CD14-positive monocyte (primary cell): ENCODE measurements around the gene ANTXR1. TPM values are rescaled to one million over a fixed set of nuclear protein-coding genes. Genes with fewer than 3 reads are reported as not detected.
A peak's percentile ranks its signal among the peaks of the same experiment; 100 is the strongest.

Source experiments
- DNase-seq, 3 donors: peaks; one replicate each; pipeline ENCODE4 v3.0.0-alpha.2; 2011 to 2022
- H2AFZ ChIP-seq: 2 replicates; pipeline ENCODE4 v1.6.0; 2012; ENCODE audit warnings: mild to moderate bottlenecking, low read depth, low read length, inconsistent platforms; ENCODE audit not compliant: insufficient read depth, poor library complexity, severe bottlenecking
- H3K27ac ChIP-seq, 2 donors: 1 replicate in 1 of 2; 2 replicates in 1 of 2; pipeline ENCODE4 v1.5.1; 2012 to 2013; ENCODE audit warnings: low read length in 2 of 2, control low read depth in 1 of 2, inconsistent platforms in 1 of 2, low read depth in 1 of 2, mild to moderate bottlenecking in 1 of 2
- H3K27me3 ChIP-seq, 2 donors: one replicate each; pipeline versions ENCODE4 v1.6.0 to v1.6.1; 2011 to 2013; ENCODE audit warnings: low read length in 2 of 2; ENCODE audit not compliant: control insufficient read depth in 2 of 2, insufficient read depth in 2 of 2
- H3K36me3 ChIP-seq, 2 donors: replicated peaks in 1 of 2; 1 replicate in 1 of 2; 2 replicates in 1 of 2; pipeline versions ENCODE4 v1.5.1 to v1.6.1; 2012 to 2013; ENCODE audit warnings: low read length in 2 of 2, control low read depth in 1 of 2, inconsistent platforms in 1 of 2, mild to moderate bottlenecking in 1 of 2; ENCODE audit not compliant: insufficient read depth in 2 of 2, control insufficient read depth in 1 of 2
- H3K4me1 ChIP-seq, 2 donors: 1 replicate in 1 of 2; 2 replicates in 1 of 2; pipeline versions ENCODE4 v1.5.1 to v1.6.1; 2012 to 2013; ENCODE audit warnings: low read length in 2 of 2, control low read depth in 1 of 2, inconsistent platforms in 1 of 2, mild to moderate bottlenecking in 1 of 2, moderate library complexity in 1 of 2; ENCODE audit not compliant: insufficient read depth in 2 of 2, control insufficient read depth in 1 of 2
- H3K4me2 ChIP-seq: replicated peaks from 2 replicates; pipeline ENCODE3; 2012; ENCODE audit warnings: low read length, moderate library complexity, mild to moderate bottlenecking; ENCODE audit not compliant: poor library complexity, severe bottlenecking; ENCODE audit errors: extremely low read depth
- H3K4me3 ChIP-seq, 3 experiments: fragments of 200-600 bp in 1 of 3; sonication (generic) in 1 of 3; replicated peaks in 1 of 3; 1 replicate in 2 of 3; 2 replicates in 1 of 3; pipeline ENCODE4 v1.5.1; 2011 to 2013; ENCODE audit warnings: low read length in 3 of 3, mild to moderate bottlenecking in 3 of 3, control low read depth in 2 of 3, low read depth in 2 of 3, inconsistent platforms in 1 of 3, moderate library complexity in 1 of 3
- H3K79me2 ChIP-seq: 2 replicates; pipeline ENCODE4 v1.6.0; 2012; ENCODE audit warnings: mild to moderate bottlenecking, control low read depth, inconsistent platforms, low read length, moderate library complexity; ENCODE audit not compliant: insufficient read depth
- H3K9ac ChIP-seq: 2 replicates; pipeline ENCODE4 v1.6.0; 2017; ENCODE audit warnings: low read length, mild to moderate bottlenecking; ENCODE audit not compliant: insufficient read depth, poor library complexity, severe bottlenecking
- H3K9me3 ChIP-seq, 2 donors: replicated peaks in 1 of 2; 1 replicate in 1 of 2; 2 replicates in 1 of 2; pipeline versions ENCODE4 v1.5.1 to v1.6.1; 2012 to 2013; ENCODE audit warnings: low read length in 2 of 2, control low read depth in 1 of 2; ENCODE audit not compliant: control insufficient read depth in 1 of 2, insufficient read depth in 1 of 2
- H4K20me1 ChIP-seq: 2 replicates; pipeline ENCODE4 v1.6.0; 2012; ENCODE audit warnings: mild to moderate bottlenecking, low read length, control low read depth, moderate library complexity; ENCODE audit not compliant: insufficient read depth
- H3K27ac Mint-ChIP-seq, 7 donors: one replicate each; pipeline ENCODE4 v1.8.0; 2020; ENCODE audit warnings: mild to moderate bottlenecking in 7 of 7, mixed read lengths in 7 of 7, moderate library complexity in 6 of 7, inconsistent platforms in 2 of 7
- H3K27me3 Mint-ChIP-seq, 3 donors: one replicate each; pipeline ENCODE4 v1.8.0; 2021 to 2022; ENCODE audit warnings: low read depth in 3 of 3, mild to moderate bottlenecking in 3 of 3, mixed read lengths in 3 of 3, moderate library complexity in 3 of 3, inconsistent platforms in 1 of 3
- H3K36me3 Mint-ChIP-seq, 2 donors: one replicate each; pipeline ENCODE4 v1.8.0; 2020; ENCODE audit warnings: mixed read lengths in 2 of 2, inconsistent platforms in 1 of 2, mild to moderate bottlenecking in 1 of 2
- H3K4me1 Mint-ChIP-seq: one replicate; pipeline ENCODE4 v1.8.0; 2020; ENCODE audit warnings: mild to moderate bottlenecking, mixed read lengths
- H3K4me3 Mint-ChIP-seq, 2 donors: one replicate each; pipeline ENCODE4 v1.8.0; 2020; ENCODE audit warnings: mild to moderate bottlenecking in 2 of 2, mixed read lengths in 2 of 2, moderate library complexity in 1 of 2
- H3K9me3 Mint-ChIP-seq, 7 donors: one replicate each; pipeline ENCODE4 v1.8.0; 2020 to 2022; ENCODE audit warnings: mixed read lengths in 7 of 7, mild to moderate bottlenecking in 6 of 7, moderate library complexity in 6 of 7, inconsistent platforms in 2 of 7
- whole genome bisulfite sequencing: methylation state at CpG from one replicate; pipeline ENCODE4 v1.1.5; 2013; ENCODE audit warnings: missing lambda C conversion rate; ENCODE audit not compliant: insufficient coverage; 5-methylcytosine and 5-hydroxymethylcytosine counted together
- intact Hi-C, 2 donors: fragments of 100-400 bp; cut with micrococcal nuclease; formaldehyde crosslinking; loops; one replicate each; pipeline versions ENCODE4 v1.15.0 to v1.15.1; 2023
- polyA plus RNA-seq, 3 donors: library from polyadenylated mRNA; depleted of rRNA in 1 of 3; unstranded in 2 of 3; stranded (reverse) in 1 of 3; fragments of 300-500 nt in 2 of 3; fragments of >200 nt in 1 of 3; fragmentation: Illumina TruSeq in 2 of 3; gene quantifications; 1 replicate in 2 of 3; 2 replicates in 1 of 3; pipeline ENCODE4 v1.2.3, GENCODE V29; 2012 to 2021
- TF ChIP-seq, protein P1 (sequence below): fragments of 200-600 bp; IDR thresholded peaks from one replicate; pipeline ENCODE4 v1.8.0; 2022; ENCODE audit warnings: antibody characterized with exemption, mild to moderate bottlenecking

Gene ANTXR1
- polyA plus RNA-seq, 3 donors: not detected

DNA sequence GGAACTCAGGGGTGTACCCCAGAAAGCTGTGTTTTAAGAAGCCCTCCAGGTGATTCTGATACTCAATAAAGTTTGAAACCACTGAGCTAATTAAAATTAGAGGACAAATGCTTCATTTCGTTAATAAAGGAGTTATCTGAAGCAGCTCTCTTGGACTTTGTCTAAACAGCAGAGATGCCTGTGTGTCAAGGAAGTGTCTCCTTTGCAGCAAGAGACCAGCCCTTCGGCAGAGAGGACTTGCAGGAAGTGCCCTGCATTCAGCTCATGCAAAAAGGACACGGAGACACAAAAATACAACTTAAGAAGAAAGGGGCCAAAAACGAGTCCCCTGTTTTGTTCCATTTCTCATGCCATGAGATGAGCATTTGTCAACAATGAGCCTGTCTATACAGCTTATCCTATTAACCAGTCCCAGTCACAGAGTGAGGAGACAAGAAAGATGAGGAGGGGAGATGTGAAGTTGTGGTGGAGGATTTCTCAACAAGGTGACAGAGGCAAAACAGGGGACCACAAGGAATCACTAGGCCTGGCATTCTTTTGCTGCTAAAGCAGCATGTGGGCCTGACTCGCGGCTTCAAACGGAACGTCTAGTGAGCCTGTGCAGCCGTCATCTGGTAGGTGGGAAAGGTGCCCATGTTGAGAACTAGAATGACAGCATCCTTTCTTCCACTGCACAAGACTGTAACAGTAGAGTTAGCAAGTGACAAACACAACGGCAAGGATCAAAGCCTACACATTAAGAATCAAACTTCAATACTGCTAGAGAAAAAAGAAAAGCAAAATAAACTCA, 152.3 kb downstream of the ANTXR1 start:
- H3K27me3 Mint-ChIP-seq: peaks cover 0 to 6% (median 0%) of the 10 kb centered on the region in 3 donors
- peak overlapping the region; percentile 24 for H3K4me2 ChIP-seq
- H3K36me3 ChIP-seq: no peaks in the 10 kb centered on the region
- WGBS: 5% methylated on average over 4 of the region's 10 CpGs
- H2AFZ ChIP-seq: peak overlapping the region; percentile 61
- H3K4me3 ChIP-seq: peak overlapping the region in 1 of 3 experiments; percentile 33
- H4K20me1 ChIP-seq: no peaks in the 10 kb centered on the region
- H3K4me3 Mint-ChIP-seq: peak overlapping the region; percentile 24 to 67
- peak; percentile 17 to 42 (median 21) for DNase-seq
- peaks cover 0 to 4% of the 10 kb centered on the region in 2 donors for H3K36me3 Mint-ChIP-seq
- H3K9me3 ChIP-seq: no peaks in the 10 kb centered on the region
- peaks cover 63% of the 10 kb centered on the region for H3K4me1 Mint-ChIP-seq
- peak overlapping the region in 1 of 2 donors; percentile 63 for H3K27ac ChIP-seq
- H3K9me3 Mint-ChIP-seq: peaks cover 0 to 2% (median 0%) of the 10 kb centered on the region in 7 donors
- peak overlapping the region; percentile 41 to 90 (median 68) for H3K27ac Mint-ChIP-seq
- no peak overlapping the region for H3K9ac ChIP-seq
- intact Hi-C loops: no loop called here
- TF ChIP-seq, protein P1, sequence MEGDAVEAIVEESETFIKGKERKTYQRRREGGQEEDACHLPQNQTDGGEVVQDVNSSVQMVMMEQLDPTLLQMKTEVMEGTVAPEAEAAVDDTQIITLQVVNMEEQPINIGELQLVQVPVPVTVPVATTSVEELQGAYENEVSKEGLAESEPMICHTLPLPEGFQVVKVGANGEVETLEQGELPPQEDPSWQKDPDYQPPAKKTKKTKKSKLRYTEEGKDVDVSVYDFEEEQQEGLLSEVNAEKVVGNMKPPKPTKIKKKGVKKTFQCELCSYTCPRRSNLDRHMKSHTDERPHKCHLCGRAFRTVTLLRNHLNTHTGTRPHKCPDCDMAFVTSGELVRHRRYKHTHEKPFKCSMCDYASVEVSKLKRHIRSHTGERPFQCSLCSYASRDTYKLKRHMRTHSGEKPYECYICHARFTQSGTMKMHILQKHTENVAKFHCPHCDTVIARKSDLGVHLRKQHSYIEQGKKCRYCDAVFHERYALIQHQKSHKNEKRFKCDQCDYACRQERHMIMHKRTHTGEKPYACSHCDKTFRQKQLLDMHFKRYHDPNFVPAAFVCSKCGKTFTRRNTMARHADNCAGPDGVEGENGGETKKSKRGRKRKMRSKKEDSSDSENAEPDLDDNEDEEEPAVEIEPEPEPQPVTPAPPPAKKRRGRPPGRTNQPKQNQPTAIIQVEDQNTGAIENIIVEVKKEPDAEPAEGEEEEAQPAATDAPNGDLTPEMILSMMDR: no peak
- no peaks in the 10 kb centered on the region for H3K27me3 ChIP-seq
- no peaks in the 10 kb centered on the region for H3K79me2 ChIP-seq
- H3K4me1 ChIP-seq: peaks cover 55 to 70% of the 10 kb centered on the region in 2 donors

- intact Hi-C loops: no loop called here
- Histone ChIP-seq H3K27me3 (no peaks in the 10 kb centered on the region), H4K20me1 (no peaks in the 10 kb centered on the region), H3K4me3 (no peak overlapping the region), H3K36me3 (no peaks in the 10 kb centered on the region), H2AFZ (no peak overlapping the region), H3K79me2 (no peaks in the 10 kb centered on the region), H3K9me3 (no peaks in the 10 kb centered on the region), H3K9ac (no peak overlapping the region), H3K4me2 (no peak overlapping the region), H3K27ac (no peak overlapping the region), H3K4me1 (peaks cover 45 to 59% of the 10 kb centered on the region in 2 donors)
- TF ChIP-seq, protein P1: no peak
- Mint-ChIP-seq H3K27me3 (peaks cover under 1 to 4% (median under 1%) of the 10 kb centered on the region in 3 donors), H3K36me3 (peaks cover 0 to 4% of the 10 kb centered on the region in 2 donors), H3K9me3 (peaks cover 0 to 2% (median 0%) of the 10 kb centered on the region in 7 donors), H3K4me3 (no peak overlapping the region), H3K4me1 (peaks cover 58% of the 10 kb centered on the region), H3K27ac (peak overlapping the region in 1 of 7 donors; percentile 23)
- DNase-seq: no peak
- no CpG with 5 or more reads among the region's 2 CpGs for WGBS
Observed at GRCh38 chr2:69166465-69166811, 153.5 kb downstream of the ANTXR1 start.
